ENCODE data around the gene DUSP22. TPM values are rescaled to one million over a fixed set of nuclear protein-coding genes. Genes with fewer than 3 reads are reported as not detected.
"Not testable (repeated sequence)": the region's sequence is repeated elsewhere in the genome, so short reads cannot be mapped to it uniquely, and the experiment has no call there.

The DUSP22 gene
- total and polyA plus RNA-seq, 9 of the 15 experiments (the other 6 are each of a cell fraction or from before 2014, with no cell fraction given): 9.3 to 19.4 (median 11.8) TPM

DNA sequence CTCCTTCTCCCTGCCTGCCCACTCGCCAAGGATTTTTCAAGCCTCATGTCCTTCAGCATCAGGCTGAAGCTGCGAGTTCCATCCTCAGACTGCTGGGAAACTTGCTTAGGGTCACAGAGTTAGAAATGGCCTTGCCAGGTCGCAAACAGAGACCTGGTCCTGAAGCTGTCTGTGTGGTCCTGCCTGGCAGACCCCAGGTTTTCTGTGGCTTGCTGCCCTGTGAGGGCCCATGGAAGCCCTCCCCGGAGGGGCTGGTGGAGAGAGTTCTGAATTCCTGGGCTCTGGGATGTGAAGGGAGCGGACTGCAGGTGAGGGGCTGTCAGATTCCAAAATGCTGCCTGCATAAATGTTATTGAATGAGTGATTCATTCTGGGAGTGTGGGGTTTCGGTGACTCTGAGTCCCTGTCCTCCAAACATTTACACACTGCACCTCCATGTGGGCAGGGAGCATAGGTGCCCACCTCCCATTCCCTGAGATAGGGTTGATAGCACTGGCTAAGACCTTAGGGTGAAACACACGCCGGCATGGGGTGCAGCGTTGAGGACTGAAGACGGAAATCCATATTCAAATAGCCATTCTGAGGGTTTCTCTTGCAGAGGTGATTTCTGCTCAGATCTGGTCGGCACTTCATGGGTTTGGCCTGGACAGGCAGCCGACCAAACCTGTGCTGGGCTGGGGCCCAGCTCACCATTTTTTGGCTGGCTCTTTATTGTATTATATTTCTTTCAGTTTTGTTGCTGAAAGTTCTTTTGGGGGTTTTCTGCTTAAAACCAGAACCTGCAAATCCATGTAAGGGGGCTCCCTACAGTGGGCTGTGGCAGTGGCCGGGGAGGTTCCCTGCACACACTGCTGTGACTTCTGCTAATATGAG, 77.5 kb downstream of the DUSP22 start (continued):
- TF ChIP-seq XRCC4 (IDR thresholded peaks at IDR 0.05; ENCODE audit: extremely low read depth, insufficient read depth, insufficient read length): no peak

DNA sequence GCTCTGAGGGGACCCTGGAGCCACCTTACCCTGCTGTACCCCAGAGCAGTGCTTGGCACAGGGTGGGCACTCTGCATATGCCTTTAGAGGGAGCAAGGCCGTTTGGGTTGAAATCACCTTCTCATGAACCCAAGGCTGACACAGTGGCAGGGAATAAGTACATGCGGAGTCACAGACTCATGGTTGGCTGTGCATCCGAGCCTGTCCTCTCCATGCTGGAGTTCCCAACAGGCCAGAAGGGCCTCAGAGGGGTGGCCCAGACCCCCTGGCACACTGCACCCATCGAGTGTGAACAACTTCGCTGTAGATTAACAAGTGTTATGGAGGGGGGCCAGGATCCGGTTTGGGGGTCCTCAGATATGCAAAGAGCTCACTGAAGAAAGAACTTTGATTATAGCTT, 78.3 kb downstream of the DUSP22 start:
- H3K9me3 ChIP-seq (replicated peaks; ENCODE audit: control insufficient read depth, insufficient read depth, low read depth, low read length): no peaks in the 10 kb centered on the region
- in situ Hi-C loops (cut with MboI): no loop called here
- no peak overlapping the region for H3K9ac ChIP-seq (ENCODE audit: insufficient read depth in 1 of 2, low read depth in 2 of 2, low read length in 2 of 2)
- no peak overlapping the region for H3K4me2 ChIP-seq (ENCODE audit: insufficient read depth, low read length)
- no peaks in the 10 kb centered on the region for H3K9me1 ChIP-seq (ENCODE audit: control insufficient read depth, insufficient read depth, low read length)
- WGBS (ENCODE audit: insufficient coverage, low coverage, missing lambda C conversion rate): 8% methylated on average over 6 of the region's 6 CpGs
- POLR2A ChIA-PET: interaction anchor here (0.6 kb wide), 1 partner anchor 696 kb away, joined by 3 read pairs; no protein-coding TSS in a partner anchor
- ATAC-seq (no peak), FAIRE-seq (no peak), DNase-seq (ENCODE audit: extremely low read depth in 1 of 4, low spot score in 3 of 4) (no peak)
- H3K36me3 ChIP-seq (ENCODE audit: control insufficient read depth, insufficient read depth, low read length): no peaks in the 10 kb centered on the region
- no peaks in the 10 kb centered on the region for H4K20me1 ChIP-seq (replicated peaks; ENCODE audit: control insufficient read depth, insufficient read depth, low read length)
- CTCF ChIA-PET (ENCODE audit: low intra/inter-chr PET ratio): no interaction called here
- H3K27me3 ChIP-seq (ENCODE audit: control insufficient read depth in 2 of 2, insufficient read depth in 2 of 2, low read length in 2 of 2): peaks cover 57 to 81% of the 10 kb centered on the region in 2 experiments
- BruUV-seq (replicated peaks): no TSS peak
- no peak overlapping the region for H2AFZ ChIP-seq (ENCODE audit: low read depth, low read length)
- H3K27ac ChIP-seq (ENCODE audit: extremely low read depth, low read depth, low read length): no peak overlapping the region
- no peaks in the 10 kb centered on the region for H3K79me2 ChIP-seq (ENCODE audit: control insufficient read depth, insufficient read depth, low read length)
- no peaks in the 10 kb centered on the region for H3K4me1 ChIP-seq (replicated peaks in 1 of 2; ENCODE audit: control insufficient read depth in 2 of 2, insufficient read depth in 2 of 2, low read length in 2 of 2)
- H3K4me3 ChIP-seq: no peak overlapping the region
- TF ChIP-seq FOS (IDR thresholded peaks at IDR 0.05; ENCODE audit: extremely low read depth, insufficient read length): no peak
- TF ChIP-seq CAMTA2 (CRISPR knock-in tag; conservative IDR thresholded peaks at IDR 0.05): no peak
- TF ChIP-seq PHB2 (IDR thresholded peaks at IDR 0.05; ENCODE audit: low read depth): no peak
- TF ChIP-seq SUPT5H (IDR thresholded peaks at IDR 0.05): no peak
- TF ChIP-seq STAT5B (CRISPR knock-in tag; IDR thresholded peaks at IDR 0.05): no peak
- TF ChIP-seq ARID1B (IDR thresholded peaks at IDR 0.05): no peak
- no peak for TF ChIP-seq ZNF146 (CRISPR knock-in tag; IDR thresholded peaks at IDR 0.05; ENCODE audit: unreplicated experiment)
- intact Hi-C loops (cut with micrococcal nuclease): no loop called here

DNA sequence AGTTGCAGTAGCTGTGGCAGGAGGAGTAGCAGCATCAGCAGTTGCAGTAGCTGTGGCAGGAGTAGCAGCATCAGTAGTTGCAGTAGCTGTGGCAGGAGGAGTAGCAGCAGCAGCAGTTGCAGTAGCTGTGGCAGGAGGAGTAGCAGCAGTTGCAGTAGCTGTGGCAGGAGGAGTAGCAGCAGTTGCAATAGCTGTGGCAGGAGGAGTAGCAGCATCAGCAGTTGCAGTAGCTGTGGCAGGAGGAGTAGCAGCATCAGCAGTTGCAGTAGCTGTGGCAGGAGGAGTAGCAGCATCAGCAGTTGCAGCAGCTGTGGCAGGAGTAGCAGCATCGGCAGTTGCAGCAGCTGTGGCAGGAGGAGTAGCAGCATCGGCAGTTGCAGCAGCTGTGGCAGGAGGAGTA, 79.6 kb downstream of the DUSP22 start:
- H3K4me3 ChIP-seq; H2AFZ ChIP-seq (ENCODE audit: low read depth, low read length); H3K36me3 ChIP-seq (ENCODE audit: control insufficient read depth, insufficient read depth, low read length); H3K27ac ChIP-seq (ENCODE audit: extremely low read depth, low read depth, low read length); H3K4me1 ChIP-seq (replicated peaks in 1 of 2; ENCODE audit: control insufficient read depth in 2 of 2, insufficient read depth in 2 of 2, low read length in 2 of 2); in situ Hi-C loops (cut with MboI); DNase-seq (ENCODE audit: extremely low read depth in 1 of 4, low spot score in 3 of 4); FAIRE-seq; ATAC-seq; H3K9me3 ChIP-seq (replicated peaks; ENCODE audit: control insufficient read depth, insufficient read depth, low read depth, low read length); H3K9ac ChIP-seq (ENCODE audit: insufficient read depth in 1 of 2, low read depth in 2 of 2, low read length in 2 of 2); intact Hi-C loops (cut with micrococcal nuclease); H3K4me2 ChIP-seq (ENCODE audit: insufficient read depth, low read length); H3K79me2 ChIP-seq (ENCODE audit: control insufficient read depth, insufficient read depth, low read length); H4K20me1 ChIP-seq (replicated peaks; ENCODE audit: control insufficient read depth, insufficient read depth, low read length); BruUV-seq (replicated peaks); H3K9me1 ChIP-seq (ENCODE audit: control insufficient read depth, insufficient read depth, low read length); CTCF ChIA-PET (ENCODE audit: low intra/inter-chr PET ratio): not testable (repeated sequence)
- H3K27me3 ChIP-seq (ENCODE audit: control insufficient read depth in 2 of 2, insufficient read depth in 2 of 2, low read length in 2 of 2): peaks cover 49 to 72% of the 10 kb centered on the region in 2 experiments
- POLR2A ChIA-PET: interaction anchor here (1.1 kb wide), 1 partner anchor 11 kb away, joined by 3 read pairs; no protein-coding TSS in a partner anchor
- 7% methylated on average over 2 of the region's 2 CpGs for WGBS (ENCODE audit: insufficient coverage, low coverage, missing lambda C conversion rate)
